Astrocyte (in vitro differentiated cells and primary cell): ENCODE results near the gene KCTD20.

ENCODE experiments used
- CTCF ChIP-seq: IDR thresholded peaks from 2 replicates; pipeline ENCODE4 v1.5.1; 2011; ENCODE audit warnings: low read depth, mild to moderate bottlenecking, inconsistent platforms, low read length, moderate library complexity; ENCODE audit not compliant: insufficient read depth
- EZH2 ChIP-seq: IDR thresholded peaks from 2 replicates; pipeline ENCODE4 v1.6.1; 2012; ENCODE audit warnings: mild to moderate bottlenecking, low read length, inconsistent platforms; ENCODE audit not compliant: insufficient read depth

GRCh38 chr6:36442671-36443470 lies at the start of gene KCTD20, which contains the start of gene PXT1:
- TF ChIP-seq CTCF (no peak), EZH2 (no peak)
